ENCODE measurements around the gene MT1M. TPM values are rescaled to one million over a fixed set of nuclear protein-coding genes. Genes with fewer than 3 reads are reported as not detected.

The MT1M gene
- total RNA-seq, 4 donors from 2014 or later: 43.1 to 339 (median 186) TPM

- DNase-seq (ENCODE audit: low spot score): no peak
- no peak for ATAC-seq (ENCODE audit: low FRiP score)
- TF ChIP-seq CTCF (IDR thresholded peaks at IDR 0.05): no peak
These were observed 17.4 kb downstream of the MT1M start for GRCh38 chr16:56649820-56650219.

- no peak for ATAC-seq (ENCODE audit: low FRiP score)
- no peak for DNase-seq (ENCODE audit: low spot score)
- TF ChIP-seq CTCF (IDR thresholded peaks at IDR 0.05): no peak
These were observed 19.1 kb downstream of the MT1M start, which contains the start of gene MT1B for GRCh38 chr16:56651586-56651985. TSS of gene MT1B (plus strand) at chr16:56651886. CDS start at chr16:56651954, 68 bp downstream.

- DNase-seq (ENCODE audit: low spot score) (no peak), ATAC-seq (ENCODE audit: low FRiP score) (no peak)
- no peak for TF ChIP-seq CTCF (IDR thresholded peaks at IDR 0.05)
These were observed 20.1 kb downstream of the MT1M start for GRCh38 chr16:56652600-56652999.

- no peak for ATAC-seq (ENCODE audit: low FRiP score)
- DNase-seq (ENCODE audit: low spot score): no peak
- TF ChIP-seq CTCF (IDR thresholded peaks at IDR 0.05): no peak
These were observed 20.8 kb downstream of the MT1M start for GRCh38 chr16:56653218-56653617.

- TF ChIP-seq CTCF (IDR thresholded peaks at IDR 0.05): no peak
- peak; percentile 80 for DNase-seq (ENCODE audit: low spot score)
- ATAC-seq (ENCODE audit: low FRiP score): peak; percentile 90
These were observed 25.3 kb downstream of the MT1M start, which contains the start of gene MT1F for GRCh38 chr16:56657555-56658326. TSS of gene MT1F (plus strand) at chr16:56657959. CDS start at chr16:56658059, 100 bp downstream.

- no peak for TF ChIP-seq CTCF (IDR thresholded peaks at IDR 0.05)
- DNase-seq (ENCODE audit: low spot score) (no peak), ATAC-seq (ENCODE audit: low FRiP score) (no peak)
These were observed 25.9 kb downstream of the MT1M start for GRCh38 chr16:56658327-56658875.

Measured in omental fat pad (tissue), 4 donors.